Activated naive CD4-positive, alpha-beta T cell treated with anti-CD3 and anti-CD28 coated beads, Interleukin-2, amount 50 U/mL, for 24 hours (primary cell): ENCODE measurements around the gene RRP9.
"Not testable (repeated sequence)": the region's sequence is repeated elsewhere in the genome, so short reads cannot be mapped to it uniquely, and the experiment has no call there.

Experiments
- H3K27ac Mint-ChIP-seq: one replicate; pipeline ENCODE4 v1.8.0; 2021; ENCODE audit warnings: mild to moderate bottlenecking, mixed read lengths
- H3K27me3 Mint-ChIP-seq: one replicate; pipeline ENCODE4 v1.8.0; 2021; ENCODE audit warnings: mixed read lengths
- H3K36me3 Mint-ChIP-seq: one replicate; pipeline ENCODE4 v1.8.0; 2021; ENCODE audit warnings: mixed read lengths
- H3K4me1 Mint-ChIP-seq: one replicate; pipeline ENCODE4 v1.8.0; 2021; ENCODE audit warnings: mixed read lengths
- H3K4me3 Mint-ChIP-seq: one replicate; pipeline ENCODE4 v1.8.0; 2021; ENCODE audit warnings: mild to moderate bottlenecking, mixed read lengths
- H3K9me3 Mint-ChIP-seq: one replicate; pipeline ENCODE4 v1.8.0; 2021; ENCODE audit warnings: mixed read lengths

RRP9 gene

GRCh38 chr3:51937611-51938450, 3.9 kb downstream of the RRP9 start:
- Mint-ChIP-seq H3K27me3 (no peaks in the 10 kb centered on the region), H3K4me3 (peak overlapping the region; percentile 42), H3K36me3 (peaks cover 14% of the 10 kb centered on the region), H3K9me3 (no peaks in the 10 kb centered on the region), H3K4me1 (peaks cover 30% of the 10 kb centered on the region), H3K27ac (no peak overlapping the region)

- H3K27me3 Mint-ChIP-seq: no peaks in the 10 kb centered on the region
- no peak overlapping the region for H3K4me3 Mint-ChIP-seq
- H3K9me3 Mint-ChIP-seq: no peaks in the 10 kb centered on the region
- H3K4me1 Mint-ChIP-seq: peaks cover 27% of the 10 kb centered on the region
- no peak overlapping the region for H3K27ac Mint-ChIP-seq
- peaks cover 14% of the 10 kb centered on the region for H3K36me3 Mint-ChIP-seq
Observed at GRCh38 chr3:51937014-51937413, 4.7 kb downstream of the RRP9 start.

GRCh38 chr3:51935886-51936755, 5.6 kb downstream of the RRP9 start:
- no peaks in the 10 kb centered on the region for H3K9me3 Mint-ChIP-seq
- H3K4me1 Mint-ChIP-seq: peaks cover 27% of the 10 kb centered on the region

GRCh38 chr3:51934991-51935885, 6.5 kb downstream of the RRP9 start:
- Mint-ChIP-seq H3K4me3 (no peak overlapping the region), H3K9me3 (no peaks in the 10 kb centered on the region), H3K4me1 (peaks cover 19% of the 10 kb centered on the region), H3K36me3 (peaks cover 4% of the 10 kb centered on the region), H3K27me3 (no peaks in the 10 kb centered on the region), H3K27ac (no peak overlapping the region)

More at GRCh38 chr3:51935886-51936755, 5.6 kb downstream of the RRP9 start:
- Mint-ChIP-seq H3K36me3 (peaks cover 13% of the 10 kb centered on the region), H3K4me3 (no peak overlapping the region), H3K27me3 (no peaks in the 10 kb centered on the region), H3K27ac (no peak overlapping the region)

GRCh38 chr3:51934139-51934850, 7.4 kb downstream of the RRP9 start:
- no peaks in the 10 kb centered on the region for H3K9me3 Mint-ChIP-seq
- peaks cover 3% of the 10 kb centered on the region for H3K36me3 Mint-ChIP-seq
- H3K27me3 Mint-ChIP-seq: no peaks in the 10 kb centered on the region
- peaks cover 10% of the 10 kb centered on the region for H3K4me1 Mint-ChIP-seq
- no peak overlapping the region for H3K4me3 Mint-ChIP-seq
- H3K27ac Mint-ChIP-seq: no peak overlapping the region

- no peaks in the 10 kb centered on the region for H3K27me3 Mint-ChIP-seq
Observed at GRCh38 chr3:51933471-51934138, 8.1 kb downstream of the RRP9 start.

GRCh38 chr3:51932471-51933370, 9.0 kb downstream of the RRP9 start:
- Mint-ChIP-seq H3K36me3 (no peaks in the 10 kb centered on the region), H3K27ac (no peak overlapping the region), H3K27me3 (no peaks in the 10 kb centered on the region), H3K9me3 (no peaks in the 10 kb centered on the region), H3K4me3 (no peak overlapping the region), H3K4me1 (no peaks in the 10 kb centered on the region)

More at GRCh38 chr3:51933471-51934138, 8.1 kb downstream of the RRP9 start:
- H3K36me3 Mint-ChIP-seq: no peaks in the 10 kb centered on the region
- H3K4me1 Mint-ChIP-seq: peaks cover 6% of the 10 kb centered on the region
- no peaks in the 10 kb centered on the region for H3K9me3 Mint-ChIP-seq
- H3K27ac Mint-ChIP-seq: no peak overlapping the region
- no peak overlapping the region for H3K4me3 Mint-ChIP-seq

GRCh38 chr3:51931756-51932155, 9.9 kb downstream of the RRP9 start:
- Mint-ChIP-seq H3K4me1 (no peaks in the 10 kb centered on the region), H3K27ac (no peak overlapping the region), H3K36me3 (no peaks in the 10 kb centered on the region), H3K4me3 (no peak overlapping the region), H3K9me3 (no peaks in the 10 kb centered on the region), H3K27me3 (no peaks in the 10 kb centered on the region)

- no peaks in the 10 kb centered on the region for H3K36me3 Mint-ChIP-seq
- no peak overlapping the region for H3K4me3 Mint-ChIP-seq
- H3K27ac Mint-ChIP-seq: no peak overlapping the region
- H3K27me3 Mint-ChIP-seq: no peaks in the 10 kb centered on the region
- H3K9me3 Mint-ChIP-seq: no peaks in the 10 kb centered on the region
- no peaks in the 10 kb centered on the region for H3K4me1 Mint-ChIP-seq
Observed at GRCh38 chr3:51930439-51930838, 11.3 kb downstream of the RRP9 start.

GRCh38 chr3:51929420-51930003, 12.2 kb downstream of the RRP9 start:
- Mint-ChIP-seq H3K9me3 (no peaks in the 10 kb centered on the region), H3K4me1 (no peaks in the 10 kb centered on the region), H3K36me3 (no peaks in the 10 kb centered on the region), H3K27ac (no peak overlapping the region), H3K4me3 (no peak overlapping the region), H3K27me3 (no peaks in the 10 kb centered on the region)

- not testable (repeated sequence) for H3K27me3 Mint-ChIP-seq, H3K36me3 Mint-ChIP-seq, H3K4me3 Mint-ChIP-seq, H3K9me3 Mint-ChIP-seq, H3K27ac Mint-ChIP-seq, H3K4me1 Mint-ChIP-seq
Observed at GRCh38 chr3:51928981-51929380, 12.7 kb downstream of the RRP9 start.

GRCh38 chr3:51928438-51928837, 13.3 kb downstream of the RRP9 start:
- Mint-ChIP-seq H3K27ac (no peak overlapping the region), H3K36me3 (no peaks in the 10 kb centered on the region), H3K4me3 (no peak overlapping the region), H3K4me1 (no peaks in the 10 kb centered on the region), H3K9me3 (no peaks in the 10 kb centered on the region), H3K27me3 (no peaks in the 10 kb centered on the region)
